Measurements from ENCODE around the gene FGD3.
A peak's percentile ranks its signal among the peaks of the same experiment; 100 is the strongest.

The FGD3 gene

DNA sequence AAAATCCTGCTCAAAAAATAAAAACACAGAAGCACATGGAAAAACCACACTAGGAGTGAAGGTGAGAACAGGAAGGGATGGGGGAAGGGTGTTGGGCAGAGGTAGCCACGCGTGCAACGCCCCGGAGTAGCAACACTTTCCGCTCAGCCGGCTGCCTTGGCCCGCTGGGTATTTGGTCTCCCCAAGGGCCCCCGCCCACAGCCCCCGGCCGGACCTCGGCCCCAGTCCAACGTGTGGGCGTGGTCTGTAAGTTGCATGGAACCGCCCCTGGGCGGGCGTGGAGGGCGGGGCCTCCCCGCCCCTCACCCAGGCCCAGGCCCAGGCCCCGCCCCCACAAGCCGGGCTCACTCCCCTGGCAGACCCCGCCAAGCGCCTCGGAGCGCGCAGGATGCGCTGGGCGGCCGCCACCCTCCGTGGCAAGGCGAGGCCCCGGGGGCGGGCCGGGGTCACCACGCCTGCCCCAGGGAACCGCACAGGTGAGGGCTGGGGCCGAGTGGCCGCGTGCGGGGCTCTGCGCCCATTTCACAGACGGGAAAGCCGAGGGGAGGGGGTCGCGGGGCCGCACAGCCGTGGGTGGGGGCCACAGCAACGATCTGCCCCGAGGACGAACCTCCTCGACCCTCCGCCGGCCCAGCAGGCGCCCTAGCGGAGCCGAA is 111.2 kb downstream of the FGD3 start, which contains the start of gene SUSD3:
Gene SUSD3 (plus strand): TSS at position 347 of the 656 bp plus-strand sequence. CDS start 42 bp downstream, at position 389.
- DNase-seq: peak; percentile 67

DNA sequence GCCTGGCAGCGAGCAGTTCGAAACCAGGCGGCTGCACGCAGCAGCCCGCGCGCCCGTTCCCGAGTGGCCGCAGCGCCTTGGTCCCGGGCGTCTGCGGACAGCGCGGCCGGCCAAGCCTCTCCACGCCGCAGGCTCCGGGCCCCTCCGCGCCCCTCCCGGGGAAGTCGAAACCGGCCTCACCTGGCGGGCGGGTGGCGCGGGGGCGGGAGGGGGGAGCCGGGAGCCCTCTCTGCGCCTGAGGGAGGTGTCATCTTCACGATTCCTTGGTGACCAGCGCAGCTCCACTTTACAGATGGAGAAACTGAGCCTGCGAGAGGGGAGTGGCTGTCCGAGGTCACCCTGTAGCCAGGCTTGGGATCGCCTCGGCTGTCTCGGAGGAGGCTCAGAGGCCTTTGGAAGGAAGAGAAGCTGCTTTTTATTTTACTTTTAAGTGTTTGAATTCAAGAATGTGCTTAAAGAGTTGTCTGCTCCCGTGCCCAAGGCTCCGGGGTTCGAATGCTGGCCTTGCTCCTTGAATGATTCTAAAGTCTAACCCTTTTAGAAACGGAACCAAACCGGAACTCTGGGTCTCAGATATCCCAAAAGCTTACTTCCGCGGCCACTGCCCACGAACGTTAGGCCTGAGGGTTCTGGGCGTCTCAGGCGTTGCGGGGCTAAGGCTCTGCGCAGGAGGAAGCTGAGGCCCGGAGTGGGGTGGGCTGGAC is 111.8 kb downstream of the FGD3 start:
- DNase-seq: no peak

DNA sequence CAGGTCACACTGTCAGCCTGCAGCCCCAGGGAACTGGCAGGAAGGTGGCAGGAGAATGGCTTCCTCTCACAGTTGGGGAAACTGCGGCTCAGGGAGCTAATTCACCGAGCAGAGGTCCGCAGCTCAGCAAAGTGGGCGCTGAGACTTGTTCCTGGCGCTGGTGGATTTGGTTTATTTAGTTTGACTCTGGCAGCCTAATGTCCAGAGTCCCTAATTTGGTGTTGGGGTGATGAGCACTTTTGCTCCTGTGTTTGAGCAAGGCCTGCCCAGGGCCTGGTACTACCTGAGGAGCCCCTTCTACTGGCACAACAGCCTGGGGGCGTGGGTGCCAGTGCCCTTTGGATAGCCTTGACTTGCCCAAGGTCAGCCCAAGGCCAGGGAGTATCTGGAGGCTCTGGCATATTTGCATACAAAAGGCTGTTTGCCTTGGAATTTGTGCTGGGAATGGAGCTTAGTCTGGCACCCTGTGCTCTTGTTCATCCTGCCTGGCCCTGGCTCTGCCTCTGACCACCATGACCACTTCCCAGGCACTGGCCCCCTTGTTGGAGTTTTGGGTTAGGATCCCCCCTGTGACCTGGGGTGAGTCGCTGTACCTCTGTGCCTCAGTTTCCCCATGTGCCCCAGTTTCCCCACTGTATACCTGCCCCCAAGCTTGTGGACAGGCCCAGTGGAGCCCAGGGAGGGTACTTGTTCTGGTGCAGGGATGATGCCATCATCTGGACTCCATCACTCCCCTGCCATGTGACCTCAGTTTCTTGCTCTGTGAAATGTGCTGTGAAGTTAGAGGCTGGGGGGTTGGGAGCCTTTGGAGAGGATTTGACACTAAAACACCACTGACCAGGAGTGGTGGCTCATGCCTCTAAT is 112.6 kb downstream of the FGD3 start:
- DNase-seq: no peak

DNA sequence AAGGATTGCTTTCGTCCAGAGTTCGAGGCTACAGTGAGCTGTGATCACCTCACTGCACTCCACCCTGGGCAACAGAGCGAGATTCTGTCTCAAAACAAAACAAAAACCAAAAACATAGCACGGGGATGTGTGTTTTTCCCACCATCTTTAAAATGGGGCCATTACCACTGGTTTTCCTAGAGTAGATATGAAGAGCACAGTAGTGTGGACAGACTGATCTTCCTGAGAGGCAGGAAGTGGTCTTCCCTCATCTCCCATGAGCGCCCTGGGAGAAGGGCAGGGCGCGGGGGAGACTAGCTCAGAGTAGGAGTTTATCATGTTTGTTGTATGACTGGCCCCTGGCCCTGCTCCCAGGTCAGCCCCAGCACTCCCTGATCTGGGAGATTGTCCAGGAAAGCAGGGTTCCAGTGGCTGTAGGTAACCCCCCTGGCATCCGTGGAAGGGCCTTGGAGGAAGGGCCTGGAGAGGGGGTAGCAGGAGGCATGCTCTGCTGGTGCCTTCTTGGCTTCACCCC is 113.5 kb downstream of the FGD3 start:
- DNase-seq: no peak

DNA sequence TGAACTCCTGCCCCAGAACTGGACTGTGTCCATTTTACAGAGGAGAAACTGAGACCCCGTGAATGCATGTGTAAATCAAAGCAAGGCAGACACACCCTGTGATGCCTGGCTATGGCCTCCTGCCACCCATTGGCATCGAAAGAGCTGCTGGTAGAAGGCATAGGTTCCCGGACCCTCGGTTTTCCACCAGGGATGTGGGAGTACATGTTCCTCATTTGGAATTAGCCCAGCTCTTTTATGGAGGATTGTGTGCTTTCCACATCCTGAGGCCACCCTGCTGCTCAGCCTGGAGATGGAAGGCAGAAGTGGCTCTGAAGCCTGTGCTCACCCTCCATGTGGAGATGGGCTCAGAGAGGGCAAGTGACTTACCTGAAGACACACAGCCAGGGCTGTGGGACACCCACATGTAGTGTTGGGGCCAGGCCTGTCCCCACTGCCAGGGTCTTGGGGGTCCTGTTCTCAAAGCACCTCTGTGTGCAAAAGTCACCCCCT is 114.0 kb downstream of the FGD3 start:
- DNase-seq: no peak

DNA sequence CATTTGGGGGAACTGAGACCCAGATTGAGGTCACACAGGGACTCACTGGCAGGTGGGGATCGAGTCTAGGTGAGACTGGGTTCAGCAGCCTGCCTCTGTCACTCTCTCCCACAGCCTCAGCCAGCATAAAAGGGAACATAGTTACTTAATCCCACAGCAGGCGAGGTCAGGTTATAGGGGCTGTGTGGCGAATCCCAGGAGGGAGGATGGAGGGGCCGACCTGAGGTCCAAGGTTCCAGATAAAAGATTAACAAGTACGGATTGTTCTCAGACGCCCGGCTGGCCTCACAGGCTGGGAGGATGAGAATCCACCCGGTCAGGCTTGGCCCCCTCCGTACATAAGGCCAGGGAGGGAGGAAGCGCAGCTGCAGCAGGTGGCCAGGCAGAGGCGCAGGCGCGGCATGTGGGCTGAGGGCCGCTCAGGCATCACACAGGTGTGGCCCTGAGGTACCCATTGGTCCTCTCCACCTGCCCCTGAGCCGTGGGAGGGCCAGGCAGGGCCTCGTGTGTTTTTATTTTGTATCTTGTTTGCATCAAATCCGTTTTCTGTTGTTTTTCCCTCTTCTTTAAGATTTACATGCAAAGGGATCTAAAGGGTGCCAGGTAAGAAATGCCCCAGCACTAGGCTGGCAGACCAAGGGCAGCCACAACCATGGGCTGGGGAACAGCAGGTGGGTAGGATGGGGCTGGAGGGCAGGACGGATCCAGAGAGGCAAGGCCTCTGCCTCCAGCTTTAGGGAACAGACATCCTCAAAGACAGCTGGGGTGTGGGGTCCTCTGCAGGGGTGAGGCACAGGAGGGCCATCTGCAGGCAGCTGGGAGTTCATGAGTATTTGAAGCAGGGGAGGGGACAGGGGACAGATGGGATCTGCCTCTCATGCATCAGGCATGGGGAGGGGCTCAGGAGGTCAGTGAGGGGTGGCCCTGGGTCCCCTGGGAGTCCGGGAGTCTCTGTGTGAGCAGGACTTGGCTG is 114.8 kb downstream of the FGD3 start:
- DNase-seq: no peak

DNA sequence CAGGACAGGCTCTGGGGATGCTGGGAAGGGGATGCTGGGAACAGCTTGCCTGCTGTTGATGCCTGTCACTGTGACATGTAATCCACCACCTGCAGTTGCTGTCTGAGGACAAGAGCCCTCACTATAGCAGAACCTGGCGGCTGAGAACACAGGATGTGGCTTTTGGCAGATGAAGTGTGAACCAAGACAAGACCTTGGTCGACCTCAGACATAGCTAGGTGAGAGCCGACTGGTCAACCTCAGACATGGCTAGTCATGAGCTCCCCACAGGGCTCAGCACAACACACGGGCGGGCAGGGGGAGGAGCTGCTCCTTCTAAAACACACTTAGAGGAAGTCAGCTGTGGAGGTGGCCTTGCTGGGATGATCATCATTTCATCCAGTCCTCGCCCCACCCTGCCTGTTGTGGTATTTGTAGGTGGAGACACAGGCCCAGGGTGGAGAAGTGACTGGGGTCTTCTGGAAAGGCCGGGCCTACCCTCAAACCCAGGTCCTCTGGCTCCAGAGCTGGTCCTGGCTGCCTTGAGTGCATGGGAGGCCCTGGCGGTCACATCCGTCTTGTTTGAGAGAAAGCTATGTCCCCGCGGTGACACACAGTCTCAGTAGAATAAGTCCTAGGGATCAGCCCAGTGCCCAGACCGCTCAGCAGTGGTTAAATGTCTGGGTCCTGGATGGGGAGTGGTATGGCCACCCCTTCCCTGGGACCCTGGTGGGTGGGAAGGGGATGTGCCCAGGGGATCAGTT is 117.2 kb downstream of the FGD3 start:
- DNase-seq: peak; percentile 92

DNA sequence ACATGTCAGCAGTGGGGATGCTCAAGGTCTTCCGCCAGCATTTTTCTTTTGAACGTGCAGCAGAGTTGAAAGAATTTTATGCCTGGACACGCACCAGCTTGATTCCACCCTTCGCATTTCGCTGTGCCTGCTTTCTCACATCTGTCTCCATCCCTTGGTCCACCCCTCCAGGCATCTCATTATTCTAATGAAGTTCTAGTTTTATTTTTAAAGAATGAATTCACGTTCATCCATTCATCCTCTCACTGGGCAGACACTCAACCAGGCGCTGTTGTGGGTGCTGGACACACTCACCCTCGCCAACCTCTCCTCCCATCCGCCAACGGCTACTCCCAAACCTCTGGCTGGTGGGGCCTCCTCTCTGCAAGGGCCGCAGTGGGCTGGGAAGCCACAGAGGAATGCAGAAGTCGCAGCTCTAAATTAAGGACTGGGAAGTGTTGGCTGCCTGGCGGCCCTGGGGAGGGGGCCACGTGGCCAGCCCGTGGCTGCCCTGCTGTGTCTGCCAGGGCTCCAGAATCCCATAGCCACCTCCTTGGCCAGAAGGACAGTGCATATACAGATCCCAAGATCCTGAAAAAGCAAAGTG is 117.9 kb downstream of the FGD3 start:
- no peak for DNase-seq

DNA sequence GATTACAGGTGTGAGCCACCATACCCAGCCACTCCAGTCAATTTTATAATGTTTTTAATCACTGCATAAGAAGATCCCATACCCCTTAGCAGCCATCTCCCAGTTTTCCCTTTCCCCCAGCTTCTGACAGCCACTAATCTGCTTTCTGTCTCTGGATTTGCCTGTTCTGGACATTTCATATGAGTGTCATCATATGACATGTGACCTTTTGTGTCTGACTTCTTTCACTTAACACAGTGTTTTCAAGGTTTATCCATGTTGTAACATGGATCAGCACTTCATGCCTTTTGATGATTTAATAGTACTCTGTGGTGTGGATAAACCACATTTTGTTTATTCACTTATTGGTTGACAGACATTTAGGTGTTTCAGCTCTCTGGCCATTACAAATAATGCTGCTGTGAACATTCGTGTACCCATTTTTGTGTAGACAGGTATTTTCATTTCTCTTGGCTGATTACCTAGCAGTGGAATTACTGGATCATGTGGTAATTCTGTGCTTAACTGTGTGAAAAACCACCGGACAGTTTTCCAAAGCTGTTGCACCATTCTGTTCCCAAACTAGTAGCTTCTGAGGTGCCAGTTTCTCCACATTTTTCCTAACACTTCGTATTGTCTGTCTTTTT is 119.8 kb downstream of the FGD3 start:
- no peak for DNase-seq

DNA sequence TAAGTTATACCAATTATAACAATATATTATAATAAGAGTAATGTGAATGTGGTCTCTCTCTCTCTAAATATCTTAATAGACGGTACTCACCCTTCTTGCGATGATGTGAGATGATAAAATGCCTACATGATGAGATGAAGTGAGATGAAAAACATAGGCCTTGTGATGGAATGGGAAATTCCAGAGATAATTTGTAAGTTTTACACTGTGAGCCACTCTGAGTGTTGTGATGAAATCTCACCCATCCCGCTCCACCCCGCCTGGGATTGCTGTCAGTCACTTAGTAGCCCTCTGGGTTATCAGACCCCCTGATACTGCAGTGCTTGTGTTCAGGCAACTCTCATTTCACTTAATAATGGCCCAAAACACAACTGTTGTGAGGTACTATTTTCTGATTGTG is 121.6 kb downstream of the FGD3 start:
- DNase-seq: no peak

DNA sequence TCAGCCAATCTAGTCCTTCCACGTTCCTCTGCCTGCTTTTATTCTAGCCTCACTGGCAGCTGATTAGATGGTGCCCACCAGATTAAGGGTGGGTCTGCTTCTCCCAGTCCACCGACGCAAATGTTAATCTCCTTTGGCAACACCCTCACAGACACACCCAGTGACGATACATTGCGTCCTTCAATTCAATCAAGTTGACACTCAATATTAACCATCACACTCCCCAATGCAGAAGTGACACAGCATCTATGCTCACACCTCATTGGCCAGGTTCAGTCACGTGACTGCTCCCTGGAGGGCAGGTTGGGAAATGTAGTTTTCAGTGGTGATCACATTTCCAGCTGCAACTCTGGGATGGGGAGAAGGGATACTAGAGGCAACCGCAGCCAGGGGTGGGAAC is 124.1 kb downstream of the FGD3 start:
- no peak for DNase-seq

DNA sequence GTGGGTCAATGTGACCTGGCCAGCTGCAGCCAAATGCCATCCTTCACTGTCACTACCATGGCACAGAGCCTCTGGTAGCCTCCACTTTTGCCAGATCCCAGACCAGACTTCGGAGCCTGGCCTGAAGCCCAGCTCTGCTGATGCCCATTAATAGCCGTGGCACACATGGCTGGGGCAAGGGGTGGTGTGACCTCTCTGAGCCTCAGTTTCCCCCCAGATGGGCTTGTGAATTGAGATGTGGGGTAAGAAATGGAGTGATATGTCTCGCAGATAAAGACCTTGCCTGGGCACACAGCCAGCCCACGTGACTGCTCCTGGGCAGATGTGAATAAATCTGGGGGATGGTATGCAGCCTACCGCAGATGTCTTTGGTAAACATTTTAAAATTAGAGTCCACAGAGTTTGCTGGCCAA is 125.1 kb downstream of the FGD3 start:
- peak; percentile 59 for DNase-seq

DNA sequence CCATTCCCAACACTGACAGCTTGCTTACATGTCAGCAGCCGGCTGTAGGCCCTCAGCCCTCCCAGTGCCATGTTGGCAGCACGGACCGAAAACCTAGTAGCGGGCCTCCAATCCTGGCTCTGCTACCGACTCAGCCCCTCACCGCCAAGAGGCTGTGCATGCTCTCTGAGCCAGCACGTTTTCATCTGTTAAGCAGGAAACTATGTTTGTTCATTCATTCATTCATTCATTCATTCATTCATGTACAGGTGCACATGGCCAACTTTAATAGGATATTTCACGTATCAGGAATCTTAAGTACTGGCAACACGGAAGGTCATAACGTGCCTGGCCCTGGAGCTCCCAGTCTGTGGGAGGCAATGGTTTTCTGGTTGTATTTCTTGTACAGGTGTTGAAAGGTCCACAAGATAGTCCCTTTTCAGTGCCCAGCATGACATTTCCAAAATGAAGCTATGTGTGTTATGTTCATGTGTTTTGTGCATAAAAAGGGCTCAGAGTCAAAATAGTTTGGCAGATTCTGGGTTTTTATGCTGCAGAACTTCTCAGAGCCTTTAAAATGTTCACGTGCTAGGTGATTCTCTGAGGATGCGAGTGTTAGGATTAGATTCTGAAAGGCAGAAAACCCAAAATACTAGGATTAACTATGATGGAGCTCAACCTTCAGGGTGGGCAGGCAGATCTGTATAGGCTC is 128.9 kb downstream of the FGD3 start:
- DNase-seq: no peak

DNA sequence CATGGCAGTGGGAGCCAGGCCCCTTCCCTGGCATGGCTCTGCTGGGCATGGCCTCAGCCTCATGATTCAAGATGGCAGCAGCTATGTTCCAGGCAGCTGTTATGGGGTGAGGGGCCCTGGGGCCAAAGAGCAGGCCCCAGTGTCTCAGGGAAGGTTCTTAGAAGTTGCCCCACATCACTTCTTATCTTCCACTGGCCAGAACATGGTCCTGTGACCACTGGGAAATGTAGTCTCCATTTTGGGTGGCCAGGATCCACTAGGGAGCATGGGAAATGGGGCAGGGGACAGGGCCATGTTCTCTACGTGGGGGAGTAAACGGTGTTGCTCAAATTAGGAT is 129.4 kb downstream of the FGD3 start:
- no peak for DNase-seq

DNA sequence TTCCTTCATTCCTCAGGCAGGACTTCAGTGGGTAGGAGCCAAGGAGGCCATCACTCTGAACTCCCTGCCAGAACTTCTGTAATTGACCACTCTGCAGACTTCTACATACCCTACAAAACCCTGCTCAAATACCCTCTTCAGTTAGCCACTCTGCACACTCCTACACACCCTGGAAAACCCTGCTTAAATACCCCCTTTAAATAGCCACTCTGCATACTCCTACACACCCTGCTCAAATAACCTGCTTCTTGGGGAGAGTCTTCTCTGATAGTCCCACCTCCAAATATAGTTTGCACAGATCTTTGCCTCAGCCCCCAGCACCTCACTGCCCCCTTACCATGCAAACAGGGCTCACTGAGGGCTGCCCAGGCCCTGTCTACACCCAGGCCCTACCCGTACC is 130.0 kb downstream of the FGD3 start:
- DNase-seq: no peak

DNA sequence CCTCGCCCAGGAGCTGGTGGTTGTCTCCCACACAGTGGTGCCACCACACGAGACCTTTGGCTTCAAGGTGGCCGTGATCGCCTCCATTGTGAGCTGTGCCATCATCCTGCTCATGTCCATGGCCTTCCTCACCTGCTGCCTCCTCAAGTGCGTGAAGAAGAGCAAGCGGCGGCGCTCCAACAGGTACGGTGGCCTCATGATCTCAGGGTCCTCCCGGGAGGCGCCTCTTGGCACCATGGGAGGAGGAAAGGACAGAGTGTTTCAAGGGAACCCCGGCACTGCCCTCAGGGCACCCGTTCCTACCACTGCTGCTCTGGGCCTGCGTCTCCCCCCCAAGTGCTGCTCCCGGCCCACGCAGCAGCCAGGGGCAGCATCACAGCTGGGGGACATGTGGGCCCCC is 130.5 kb downstream of the FGD3 start:
- DNase-seq: no peak

DNA sequence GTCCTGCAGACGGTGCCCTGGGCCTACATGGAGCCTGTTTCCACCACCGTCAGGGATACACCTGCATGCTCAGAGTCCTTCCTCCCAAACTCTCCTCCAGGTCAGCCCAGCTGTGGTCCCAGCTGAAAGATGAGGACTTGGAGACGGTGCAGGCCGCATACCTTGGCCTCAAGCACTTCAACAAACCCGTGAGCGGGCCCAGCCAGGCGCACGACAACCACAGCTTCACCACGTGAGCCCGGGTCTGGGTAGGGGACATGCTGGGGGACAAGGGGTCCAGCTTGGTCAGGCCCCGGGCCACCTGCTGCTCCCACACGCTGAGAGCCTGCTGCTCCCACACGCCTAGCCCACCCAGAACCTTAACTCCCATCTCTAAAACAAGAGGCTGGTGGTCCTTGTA is 132.0 kb downstream of the FGD3 start:
- no peak for DNase-seq

DNA sequence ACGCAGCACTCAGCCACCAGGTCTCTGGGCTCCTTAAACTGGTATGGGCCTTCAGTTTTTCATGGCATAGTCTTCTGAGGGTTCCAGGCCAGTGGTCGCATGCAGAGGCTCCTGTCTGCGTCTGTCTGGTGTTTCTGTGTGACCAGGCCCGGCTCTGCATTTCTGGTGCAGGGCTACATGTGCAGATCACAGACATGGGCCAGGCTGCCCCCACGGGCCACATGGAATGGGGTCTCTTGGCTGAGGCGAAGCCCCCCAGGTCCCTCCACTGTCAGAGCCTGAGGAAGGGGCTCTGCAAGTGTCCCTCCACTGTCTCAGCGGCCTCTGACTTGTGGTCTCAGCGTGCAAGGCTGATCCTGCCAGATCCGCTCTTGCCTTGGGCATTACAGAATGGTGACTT is 133.1 kb downstream of the FGD3 start:
- no peak for DNase-seq

DNA sequence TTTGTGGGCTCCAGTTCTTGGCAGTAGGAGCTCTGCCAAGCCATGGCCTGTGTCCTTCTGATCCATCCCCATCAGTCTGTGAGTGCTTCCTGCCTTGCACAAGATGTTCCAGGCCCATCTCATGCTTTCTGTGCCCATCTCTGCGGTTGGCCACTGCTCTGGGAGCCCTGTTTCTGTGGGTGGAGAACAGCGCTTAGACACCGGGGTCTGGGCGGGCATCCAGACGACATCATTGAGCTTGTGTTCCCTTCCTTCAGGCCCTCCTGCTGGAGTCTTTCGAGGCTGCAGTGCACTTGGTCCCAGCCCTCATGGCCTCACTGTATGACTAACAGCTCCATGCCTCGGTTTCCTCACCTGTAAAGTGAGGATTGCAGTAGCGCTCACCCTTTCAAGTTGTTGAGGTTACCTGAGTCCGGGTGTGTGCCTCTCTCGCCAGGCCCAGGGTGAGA is 133.8 kb downstream of the FGD3 start:
- DNase-seq: no peak

DNA sequence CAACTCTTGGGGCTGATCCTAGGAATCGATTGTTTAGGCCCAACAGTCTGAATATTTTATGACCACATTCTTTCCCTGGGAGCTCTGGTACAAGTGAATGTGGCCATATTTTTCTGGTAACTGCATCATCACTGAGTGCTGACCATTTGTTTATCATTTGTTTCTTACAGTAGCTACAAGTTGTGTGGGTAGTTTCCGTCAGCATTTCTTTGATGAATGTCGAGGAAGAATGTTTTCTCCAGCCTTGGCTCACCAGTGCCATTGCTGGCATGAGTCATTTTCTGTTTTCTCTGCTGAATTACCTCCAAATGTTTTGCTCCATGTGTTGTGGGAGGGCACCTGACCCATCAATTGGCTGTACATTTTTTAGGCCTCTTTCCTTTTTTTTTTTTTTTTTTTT is 134.6 kb downstream of the FGD3 start:
- no peak for DNase-seq
